ENCODE results near the gene BCKDK.
"Not testable (repeated sequence)": the region's sequence is repeated elsewhere in the genome, so short reads cannot be mapped to it uniquely, and the experiment has no call there.

The BCKDK gene

DNA sequence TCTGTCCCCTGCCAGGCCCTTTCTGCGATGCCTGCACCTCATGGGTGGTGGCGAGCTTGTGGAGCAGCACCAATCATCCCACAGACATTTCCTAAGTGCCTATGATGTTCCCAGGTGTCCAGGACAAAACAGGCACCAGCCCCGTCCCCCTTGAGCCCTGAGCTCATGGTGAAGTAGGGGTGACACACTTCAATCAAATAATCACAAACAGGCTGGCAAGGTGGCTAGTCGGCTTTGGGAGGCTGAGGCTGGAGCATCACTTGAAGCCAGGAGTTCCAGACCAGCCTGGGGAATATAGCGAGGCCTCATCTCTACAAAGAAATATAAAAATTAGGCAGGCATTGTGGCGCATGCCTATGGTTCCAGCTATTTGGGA lies 28.1 kb downstream of the BCKDK start:
- no peak for TF ChIP-seq CTCF (IDR thresholded peaks at IDR 0.05; ENCODE audit: low read depth, low read length, missing control alignments)
- no peak overlapping the region for H3K4me3 ChIP-seq (ENCODE audit: low read depth, low read length)
- DNase-seq (ENCODE audit: low read depth), result no peak

- not testable (repeated sequence) for DNase-seq (ENCODE audit: low read depth)
Observed at GRCh38 chr16:31136822-31137499, 28.8 kb downstream of the BCKDK start.

DNA sequence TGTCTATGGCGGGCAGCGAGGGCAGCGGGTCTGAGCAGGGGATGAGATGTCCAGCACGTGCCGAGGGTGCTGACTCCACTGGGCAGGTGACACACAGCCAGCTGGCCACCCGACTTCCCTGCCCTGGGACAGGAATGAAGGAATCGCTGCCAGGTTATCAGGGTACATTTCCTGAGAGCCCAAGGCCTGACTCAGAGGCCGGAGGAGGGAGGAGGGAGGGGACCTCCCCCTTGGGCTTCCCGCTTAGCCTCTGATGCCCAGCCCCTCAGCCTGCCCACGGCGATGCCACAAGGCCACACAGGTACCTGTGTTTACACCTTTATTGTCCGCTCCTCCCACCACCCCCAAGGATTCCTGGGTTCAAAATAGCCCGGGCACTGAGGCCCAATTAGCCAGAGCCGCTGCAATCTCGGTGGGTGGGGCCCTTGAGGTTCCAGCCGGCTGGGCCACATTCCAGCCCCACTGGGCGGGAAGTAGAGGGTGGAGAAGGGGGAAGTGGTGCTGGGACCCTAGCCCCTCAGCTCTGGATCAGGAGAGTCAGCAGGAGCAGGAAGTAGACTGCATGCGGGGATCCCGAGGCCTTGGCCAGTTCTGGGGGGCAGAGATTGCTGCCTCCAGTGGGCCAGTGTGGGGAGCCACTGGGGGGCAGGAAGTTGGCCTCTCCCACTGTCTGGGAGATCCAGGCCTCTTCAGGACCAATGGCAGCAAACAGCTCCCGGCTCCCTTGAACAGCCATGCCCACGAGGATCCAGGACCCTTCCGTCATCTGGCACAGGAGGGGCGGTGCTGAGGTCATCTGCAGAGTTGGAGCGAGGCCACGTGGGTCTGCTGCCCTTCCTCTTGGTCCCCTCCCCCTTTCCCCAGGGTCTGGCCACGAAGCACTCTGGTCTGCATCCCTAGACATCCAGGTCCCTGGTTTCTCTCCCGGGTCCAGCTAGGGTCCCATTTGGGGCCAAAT lies 30.7 kb downstream of the BCKDK start:
- no peak for DNase-seq (ENCODE audit: low read depth)
- no peak overlapping the region for H3K4me3 ChIP-seq (ENCODE audit: low read depth, low read length)
- no peak for TF ChIP-seq CTCF (IDR thresholded peaks at IDR 0.05; ENCODE audit: low read depth, low read length, missing control alignments)

More at GRCh38 chr16:31136822-31137499, 28.8 kb downstream of the BCKDK start:
- H3K4me3 ChIP-seq (ENCODE audit: low read depth, low read length), result not testable (repeated sequence)

- DNase-seq (ENCODE audit: low read depth); H3K4me3 ChIP-seq (ENCODE audit: low read depth, low read length): not testable (repeated sequence)
Observed at GRCh38 chr16:31141071-31141469, 32.9 kb downstream of the BCKDK start.

GRCh38 chr16:31141489-31142108 lies 33.4 kb downstream of the BCKDK start:
- H3K4me3 ChIP-seq (ENCODE audit: low read depth, low read length), result peak overlapping the region; percentile 0; the same call in 1 of the 2 replicates
- no peak for DNase-seq (ENCODE audit: low read depth)
- no peak for TF ChIP-seq CTCF (IDR thresholded peaks at IDR 0.05; ENCODE audit: low read depth, low read length, missing control alignments)

DNA sequence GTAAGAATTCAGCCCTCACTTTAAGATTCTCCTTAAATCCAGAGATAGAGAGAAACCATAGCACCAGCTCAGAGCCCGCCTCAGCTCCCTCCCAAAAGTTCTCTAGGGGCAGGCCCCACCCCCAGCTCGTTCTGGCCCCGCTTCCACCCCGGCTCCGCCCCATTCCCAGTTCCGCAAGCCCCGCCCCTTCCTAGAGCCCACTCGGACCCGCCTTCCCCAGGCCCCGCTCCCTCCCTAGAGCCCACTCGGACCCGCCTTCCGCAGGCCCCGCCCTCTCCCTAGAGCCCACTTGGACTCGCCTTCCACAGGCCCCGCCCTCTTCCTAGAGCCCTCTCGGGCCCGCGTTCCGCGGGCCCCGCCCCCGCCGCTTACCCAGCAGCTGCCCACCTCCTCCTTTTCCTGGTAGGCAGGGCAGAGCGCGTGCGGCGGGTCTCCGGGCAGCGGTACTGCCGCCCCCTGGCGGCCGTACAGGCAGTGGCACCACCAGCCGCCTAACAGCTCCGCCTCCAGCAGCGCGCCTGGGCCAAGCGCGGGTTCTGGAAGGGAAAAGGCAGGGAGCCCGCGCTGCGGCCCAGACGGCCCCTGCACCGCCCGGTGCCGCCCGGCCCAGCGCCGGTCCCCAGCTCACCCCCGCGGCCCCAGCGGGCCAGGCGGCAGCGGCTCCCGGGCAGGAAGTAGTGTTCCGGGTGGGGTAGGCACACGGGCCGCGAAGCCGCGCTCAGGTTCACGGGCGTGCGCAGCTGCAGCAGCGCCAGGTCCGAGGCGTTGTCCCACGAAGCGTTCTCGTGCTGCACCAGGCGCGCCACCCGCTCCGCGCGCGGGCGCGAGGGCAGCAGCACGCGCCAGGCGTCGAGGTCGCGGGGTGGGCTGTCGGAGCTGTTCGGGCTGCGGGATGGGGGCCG lies 34.2 kb downstream of the BCKDK start:
- H3K4me3 ChIP-seq (ENCODE audit: low read depth, low read length), result peak overlapping the region; percentile 42
- peak; percentile 89 for TF ChIP-seq CTCF (IDR thresholded peaks at IDR 0.05; ENCODE audit: low read depth, low read length, missing control alignments)
- peak; percentile 92 for DNase-seq (ENCODE audit: low read depth)

DNA sequence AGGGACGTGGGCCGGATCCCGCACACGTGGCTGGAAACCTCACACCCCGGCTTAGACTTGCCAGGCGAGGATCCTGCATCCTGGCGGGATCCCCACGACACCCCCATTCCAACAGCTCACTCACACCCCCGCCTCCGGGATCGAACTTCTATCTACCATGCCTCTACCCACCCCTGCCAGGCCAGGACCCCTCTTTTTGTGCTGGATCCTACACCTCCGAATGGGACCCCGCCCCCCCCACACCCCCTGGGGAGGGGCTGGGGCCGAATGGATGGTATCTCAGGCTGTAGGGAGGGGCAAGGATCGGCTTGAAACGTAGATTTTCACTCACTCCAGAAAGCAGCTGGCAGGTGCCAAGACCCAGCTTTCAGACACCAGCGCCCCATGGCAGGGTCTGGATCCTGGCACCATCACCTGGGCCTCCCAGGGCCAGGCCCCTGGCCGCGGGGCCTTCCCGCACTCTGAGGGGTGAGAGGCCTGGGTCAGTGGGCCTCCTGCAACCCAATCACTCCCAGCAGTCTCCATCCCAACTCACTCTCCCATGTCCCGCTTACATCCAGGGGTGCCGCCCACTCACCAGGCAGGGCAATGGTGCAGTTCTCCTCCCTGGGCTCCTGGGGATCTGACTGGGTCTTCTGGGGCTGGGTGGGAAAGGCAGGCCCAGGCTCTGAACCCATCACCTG lies 35.0 kb downstream of the BCKDK start:
- no peak overlapping the region; the same call in 1 of the 2 replicates for H3K4me3 ChIP-seq (ENCODE audit: low read depth, low read length)
- no peak for TF ChIP-seq CTCF (IDR thresholded peaks at IDR 0.05; ENCODE audit: low read depth, low read length, missing control alignments)
- no peak for DNase-seq (ENCODE audit: low read depth)

Measured in GM12864 (cell line).